Effector CD4-positive, alpha-beta T cell (primary cell): Measurements from ENCODE around the gene TP53BP1.
"Not testable (repeated sequence)": the region's sequence is repeated elsewhere in the genome, so short reads cannot be mapped to it uniquely, and the experiment has no call there.

Experiments used
- DNase-seq: peaks from one replicate; pipeline ENCODE4 v3.0.0-alpha.2; 2020

The TP53BP1 gene

DNA sequence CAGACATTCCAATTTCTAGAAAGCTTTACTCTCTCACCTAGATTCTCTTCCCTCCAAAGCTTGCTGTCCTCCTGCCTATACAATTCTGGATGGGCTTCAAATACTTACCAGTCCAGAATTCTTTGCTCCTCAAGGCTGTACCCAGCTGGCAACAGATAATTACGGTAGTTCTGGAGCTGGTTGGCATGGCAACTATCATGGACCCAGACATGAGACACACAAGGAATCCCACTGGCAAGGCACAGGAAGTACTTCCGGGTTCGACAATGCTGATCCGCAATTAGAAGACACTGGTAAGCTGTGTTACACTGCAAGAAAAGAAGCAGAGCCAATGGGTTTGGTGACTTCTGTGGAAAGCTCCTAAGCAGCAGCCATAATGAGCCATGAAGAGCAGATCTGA, 84.2 kb downstream of the TP53BP1 start:
- DNase-seq = no peak

- DNase-seq = no peak
Observed at GRCh38 chr15:43406808-43407207, 86.1 kb downstream of the TP53BP1 start.

GRCh38 chr15:43406189-43406588, 86.8 kb downstream of the TP53BP1 start:
- DNase-seq = no peak

- DNase-seq = no peak
Observed at GRCh38 chr15:43404130-43404529, 88.8 kb downstream of the TP53BP1 start.

DNA sequence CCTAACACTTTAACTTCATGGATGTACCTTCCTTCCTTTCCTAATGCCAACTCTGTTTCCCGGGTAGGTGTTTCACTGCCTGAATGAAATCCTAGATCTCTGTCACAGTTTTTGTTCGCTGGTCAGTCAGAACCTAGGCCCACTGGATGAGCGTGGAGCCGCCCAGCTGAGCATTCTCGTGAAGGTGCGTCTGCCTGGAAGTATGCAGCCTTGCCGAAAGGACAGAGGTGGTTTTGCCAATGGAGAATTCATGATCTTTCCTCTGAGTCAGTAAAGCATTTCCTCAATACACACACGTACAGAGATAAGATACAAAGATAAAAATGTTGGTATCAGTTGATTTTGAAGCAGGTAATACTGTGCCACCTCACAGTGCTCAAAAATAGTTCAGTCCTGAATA, 89.3 kb downstream of the TP53BP1 start:
- no peak for DNase-seq

DNA sequence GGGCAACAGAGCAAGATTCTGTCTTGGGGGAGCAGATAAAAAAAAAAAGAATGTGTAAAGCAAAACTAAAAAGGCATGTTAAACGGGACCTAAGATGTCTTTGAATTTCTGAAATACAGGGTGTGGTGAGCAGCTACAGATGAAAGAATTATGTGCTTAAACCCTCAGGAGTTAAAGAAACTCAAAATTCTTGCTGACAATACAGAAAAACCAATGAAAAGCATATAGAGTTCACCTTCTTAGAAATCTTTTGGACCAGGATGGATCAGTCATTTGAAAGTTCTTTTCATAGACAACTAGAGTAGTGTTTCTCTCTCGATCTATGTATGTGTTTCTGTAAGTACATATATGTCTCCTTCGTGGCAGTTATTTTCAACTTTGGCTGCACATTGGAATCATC, 90.7 kb downstream of the TP53BP1 start:
- no peak for DNase-seq

- not testable (repeated sequence) for DNase-seq
Observed at GRCh38 chr15:43393592-43393991, 99.4 kb downstream of the TP53BP1 start.

GRCh38 chr15:43390723-43391122, 102.2 kb downstream of the TP53BP1 start:
- DNase-seq = no peak

DNA sequence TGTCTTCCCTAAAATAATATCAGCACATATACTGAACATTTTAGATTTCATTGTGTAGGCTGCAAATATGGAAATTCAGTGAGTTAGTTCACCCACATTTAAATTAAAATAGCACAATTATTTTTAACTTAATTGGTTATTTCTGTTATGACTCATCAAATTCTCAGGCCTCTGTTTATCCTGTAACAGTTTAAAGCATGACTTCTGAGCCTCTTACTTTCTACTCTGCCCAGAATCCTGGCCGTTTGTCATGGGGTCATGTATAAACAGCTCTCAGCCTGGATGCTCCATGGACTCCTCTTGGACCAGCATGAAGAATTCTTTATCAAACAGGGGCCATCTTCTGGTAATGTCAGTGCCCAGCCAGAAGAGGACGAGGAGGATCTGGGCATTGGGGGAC, 109.9 kb downstream of the TP53BP1 start:
- no peak for DNase-seq

DNA sequence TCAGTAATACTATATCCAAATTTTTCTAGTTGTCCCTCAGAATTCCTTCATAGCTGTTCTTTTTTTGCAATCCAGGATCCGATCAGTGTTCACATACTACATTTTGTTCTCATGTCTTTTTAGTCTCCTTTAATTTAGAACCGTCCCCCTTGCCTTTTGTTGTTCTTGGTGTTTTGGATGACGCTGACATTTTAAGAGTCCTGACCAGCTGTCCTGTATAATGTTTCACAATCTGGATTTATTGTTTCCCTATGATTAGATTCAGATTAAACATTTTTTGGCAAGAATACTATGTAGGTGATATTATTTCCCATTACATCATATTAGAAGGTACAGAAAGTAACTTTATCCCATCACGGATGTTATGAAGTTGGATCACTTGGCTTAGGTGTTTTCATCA, 110.6 kb downstream of the TP53BP1 start:
- no peak for DNase-seq

GRCh38 chr15:43378601-43379000, 114.4 kb downstream of the TP53BP1 start:
- no peak for DNase-seq

GRCh38 chr15:43376017-43376705, 116.8 kb downstream of the TP53BP1 start:
- DNase-seq = peak; percentile 10

DNA sequence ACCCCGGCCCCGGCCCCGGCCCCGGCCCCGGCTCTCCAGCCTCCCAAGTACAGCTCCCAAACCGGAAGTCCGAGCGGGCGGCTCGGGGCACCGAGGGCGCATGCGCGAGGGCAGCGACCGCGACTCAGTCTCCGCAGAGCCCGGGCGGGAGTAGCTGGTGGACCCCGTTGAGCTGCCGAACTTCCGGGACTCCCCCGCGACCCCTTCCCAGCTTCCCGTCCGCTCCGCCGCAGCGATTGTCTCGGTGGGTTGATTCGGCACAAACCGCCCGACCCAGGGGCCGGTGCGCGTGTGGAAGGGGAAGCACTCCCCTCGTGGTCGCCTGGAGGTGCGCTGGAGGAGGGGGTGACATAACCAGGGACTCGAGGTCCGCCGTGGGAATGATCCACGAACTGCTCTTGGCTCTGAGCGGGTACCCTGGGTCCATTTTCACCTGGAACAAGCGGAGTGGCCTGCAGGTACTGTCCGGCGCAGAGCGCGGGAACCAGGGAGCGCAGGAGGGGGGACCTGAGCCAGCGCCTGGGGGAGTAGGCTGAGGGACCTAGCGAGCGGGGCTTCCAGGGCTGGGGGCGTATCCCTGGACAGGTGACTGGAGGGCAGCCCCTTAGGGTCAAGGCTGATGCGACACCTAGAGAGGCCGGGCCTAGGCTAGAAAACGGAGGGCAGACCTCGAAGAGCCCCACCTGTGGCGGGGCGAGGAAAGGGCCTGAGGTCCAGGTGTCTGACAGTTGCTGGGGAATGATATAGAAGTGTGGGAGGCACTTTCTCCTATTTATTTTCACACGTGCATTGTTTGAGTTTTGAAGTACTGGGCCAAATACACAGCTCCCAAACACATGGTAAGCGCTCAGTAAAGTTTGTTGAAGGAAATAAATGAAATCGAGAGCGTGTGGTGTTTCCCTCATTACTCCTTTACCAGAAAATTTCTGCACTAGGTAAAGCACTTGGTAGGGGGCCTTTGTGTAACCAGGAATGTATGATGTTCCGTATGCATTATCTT, 121.7 kb downstream of the TP53BP1 start, which contains the start of the genes TUBGCP4 and ZSCAN29:
TSS of gene TUBGCP4 (plus strand) at position 127 of the 1,000 bp plus-strand sequence. CDS start at position 381, 254 bp downstream.
TSS of gene ZSCAN29 (minus strand) at position 69 of the 1,000 bp plus-strand sequence. CDS start 1,130 bp downstream, outside the sequence.
- DNase-seq = peak; percentile 57

DNA sequence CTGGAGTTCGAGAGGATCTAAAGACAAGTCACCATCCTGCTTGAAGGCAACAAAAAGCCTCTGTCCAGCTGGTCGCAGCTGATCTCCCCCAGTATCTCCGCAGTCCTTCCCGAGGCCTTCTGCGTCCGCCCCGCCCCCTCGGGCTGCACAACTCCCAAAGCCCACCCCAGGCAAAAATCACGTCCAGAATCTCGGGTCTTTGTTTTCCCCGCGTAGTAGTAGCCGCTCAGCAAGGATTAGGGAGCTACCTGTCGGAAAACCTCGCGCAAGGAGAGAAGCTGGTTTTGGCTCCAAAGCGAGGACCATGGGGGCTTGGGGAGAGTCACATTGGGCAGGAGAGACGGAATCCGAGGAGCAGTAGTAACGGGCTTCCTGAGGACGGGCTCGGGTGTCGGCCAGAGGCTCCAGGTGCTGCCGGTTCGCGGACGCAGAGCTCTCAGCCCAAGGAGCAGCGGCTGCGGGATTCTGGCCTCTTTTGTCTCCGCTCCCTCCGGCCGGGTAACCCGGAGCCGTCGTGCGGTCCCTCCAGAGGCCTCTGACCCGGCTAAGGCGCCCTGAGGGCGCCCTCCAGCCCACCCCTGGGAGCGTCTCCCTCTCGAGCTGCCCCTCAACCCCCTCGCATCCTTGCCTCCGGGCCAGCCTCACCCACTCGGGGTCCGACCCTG, 122.5 kb downstream of the TP53BP1 start:
- DNase-seq = peak; percentile 3

DNA sequence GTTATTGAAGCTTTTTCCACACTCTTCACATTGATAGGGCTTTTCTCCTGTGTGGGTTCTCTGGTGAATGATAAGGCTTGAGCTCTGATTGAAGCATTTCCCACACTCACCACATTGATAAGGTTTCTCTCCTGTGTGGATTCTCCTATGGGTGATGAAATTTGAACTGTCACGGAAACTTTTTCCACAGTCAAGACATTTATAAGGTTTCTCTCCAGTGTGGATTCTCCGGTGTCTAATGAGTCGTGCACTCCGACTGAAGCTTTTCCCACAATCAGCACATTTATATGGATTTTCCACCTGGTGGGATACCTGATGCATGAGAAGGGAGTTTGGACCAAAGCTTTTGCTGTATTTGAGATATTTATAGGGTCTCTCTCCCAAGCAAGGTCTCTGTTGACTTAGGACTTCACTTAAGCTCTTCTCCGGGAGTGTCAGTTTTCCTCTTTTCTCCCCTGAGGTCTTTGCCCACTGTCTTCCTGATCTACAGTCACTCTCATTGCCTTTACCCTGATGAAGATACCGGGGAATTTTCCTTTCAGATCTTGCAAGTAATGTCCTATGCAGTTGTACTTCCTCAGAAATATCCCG, 131.5 kb downstream of the TP53BP1 start:
- DNase-seq = no peak

DNA sequence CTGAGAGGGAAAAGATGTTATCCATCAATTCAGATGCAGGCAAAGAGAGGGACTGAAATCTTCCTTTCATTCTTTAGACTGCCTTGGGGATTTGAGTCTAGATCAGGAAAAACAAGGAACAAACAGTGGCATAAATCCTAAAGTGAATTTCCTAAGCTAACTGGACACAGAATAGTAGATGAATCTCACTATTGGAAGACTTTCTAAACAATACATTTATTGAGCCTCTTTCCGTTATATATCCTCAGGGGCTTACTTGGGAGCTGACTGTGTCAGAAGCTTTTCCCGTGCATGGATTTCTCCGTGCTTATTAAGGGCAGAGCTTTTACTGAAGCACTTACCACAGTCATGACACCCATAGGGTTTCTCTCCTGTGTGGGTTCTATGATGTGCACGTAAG, 132.1 kb downstream of the TP53BP1 start:
- DNase-seq = no peak
